ENCODE measurements around the gene KPNA2. TPM values are rescaled to one million over a fixed set of nuclear protein-coding genes. Genes with fewer than 3 reads are reported as not detected.
"Not testable (repeated sequence)": the region's sequence is repeated elsewhere in the genome, so short reads cannot be mapped to it uniquely, and the experiment has no call there.

The KPNA2 gene
- total RNA-seq, 5 donors from 2014 or later (not counting 1 experiment from before 2014, with no cell fraction given), result 10.1 to 58.1 (median 13.9) TPM

GRCh38 chr17:68051321-68052312 lies 16.1 kb downstream of the KPNA2 start:
- H3K27ac Mint-ChIP-seq; H3K27me3 Mint-ChIP-seq; ATAC-seq (replicated peaks in 1 of 4); H3K4me3 ChIP-seq (ENCODE audit: control insufficient read depth in 1 of 2, extremely low read depth in 1 of 2, low read length in 1 of 2); H3K36me3 Mint-ChIP-seq; DNase-seq; H3K27me3 ChIP-seq (replicated peaks in 1 of 2; ENCODE audit: control insufficient read depth in 2 of 2, extremely low read depth in 1 of 2, insufficient read depth in 2 of 2, low read length in 1 of 2); H3K4me3 Mint-ChIP-seq; H3K9me3 Mint-ChIP-seq; POLR2A ChIA-PET; H3K4me1 ChIP-seq (ENCODE audit: control insufficient read depth in 1 of 2, extremely low read depth in 1 of 2, insufficient read depth in 2 of 2, low read length in 2 of 2); H3K36me3 ChIP-seq (ENCODE audit: control insufficient read depth in 2 of 2, extremely low read depth in 1 of 2, insufficient read depth in 1 of 2, low read length in 1 of 2); H3K27ac ChIP-seq (ENCODE audit: low read length); H3K9me3 ChIP-seq: not testable (repeated sequence)
- peaks cover 0 to 13% (median 2%) of the 10 kb centered on the region in 3 donors for H3K4me1 Mint-ChIP-seq
- CTCF ChIA-PET, result interaction anchor here (0.6 to 0.7 kb wide), 2 partner anchors 15 to 54 kb away, joined by 4 to 5 read pairs; no protein-coding TSS in a partner anchor
- WGBS (ENCODE audit: insufficient coverage), result 98% methylated on average over 43 of the region's 57 CpGs

- Histone ChIP-seq H3K4me3 (ENCODE audit: control insufficient read depth in 1 of 2, extremely low read depth in 1 of 2, low read length in 1 of 2) (no peak overlapping the region), H3K4me1 (ENCODE audit: control insufficient read depth in 1 of 2, extremely low read depth in 1 of 2, insufficient read depth in 2 of 2, low read length in 2 of 2) (peaks cover 0 to 2% of the 10 kb centered on the region in 2 experiments), H3K27me3 (replicated peaks in 1 of 2; ENCODE audit: control insufficient read depth in 2 of 2, extremely low read depth in 1 of 2, insufficient read depth in 2 of 2, low read length in 1 of 2) (no peaks in the 10 kb centered on the region), H3K9me3 (no peaks in the 10 kb centered on the region), H3K27ac (ENCODE audit: low read length) (no peak overlapping the region), H3K36me3 (ENCODE audit: control insufficient read depth in 2 of 2, extremely low read depth in 1 of 2, insufficient read depth in 1 of 2, low read length in 1 of 2) (no peaks in the 10 kb centered on the region)
- 92% methylated on average over 14 of the region's 14 CpGs for WGBS (ENCODE audit: insufficient coverage)
- no peaks in the 10 kb centered on the region for H3K36me3 Mint-ChIP-seq
- no peaks in the 10 kb centered on the region for H3K27me3 Mint-ChIP-seq
- ATAC-seq (replicated peaks in 1 of 4) (no peak), DNase-seq (no peak)
- POLR2A ChIA-PET, result no interaction called here
- CTCF ChIA-PET, result no interaction called here
- no peaks in the 10 kb centered on the region for H3K9me3 Mint-ChIP-seq
- H3K27ac Mint-ChIP-seq, result no peak overlapping the region
- no peak overlapping the region for H3K4me3 Mint-ChIP-seq
- H3K4me1 Mint-ChIP-seq, result peaks cover 0 to 21% (median 7%) of the 10 kb centered on the region in 3 donors
These were observed 17.3 kb downstream of the KPNA2 start for GRCh38 chr17:68052810-68053209.

- Histone ChIP-seq H3K27me3 (replicated peaks in 1 of 2; ENCODE audit: control insufficient read depth in 2 of 2, extremely low read depth in 1 of 2, insufficient read depth in 2 of 2, low read length in 1 of 2) (no peaks in the 10 kb centered on the region), H3K4me3 (ENCODE audit: control insufficient read depth in 1 of 2, extremely low read depth in 1 of 2, low read length in 1 of 2) (no peak overlapping the region), H3K27ac (ENCODE audit: low read length) (no peak overlapping the region), H3K36me3 (ENCODE audit: control insufficient read depth in 2 of 2, extremely low read depth in 1 of 2, insufficient read depth in 1 of 2, low read length in 1 of 2) (no peaks in the 10 kb centered on the region), H3K4me1 (ENCODE audit: control insufficient read depth in 1 of 2, extremely low read depth in 1 of 2, insufficient read depth in 2 of 2, low read length in 2 of 2) (peaks cover 0 to 2% of the 10 kb centered on the region in 2 experiments), H3K9me3 (no peaks in the 10 kb centered on the region)
- 83% methylated on average over 5 of the region's 9 CpGs for WGBS (ENCODE audit: insufficient coverage)
- POLR2A ChIA-PET, result no interaction called here
- Mint-ChIP-seq H3K9me3 (no peaks in the 10 kb centered on the region), H3K27me3 (no peaks in the 10 kb centered on the region), H3K4me3 (no peak overlapping the region), H3K27ac (no peak overlapping the region), H3K36me3 (no peaks in the 10 kb centered on the region), H3K4me1 (peaks cover 0 to 25% (median 7%) of the 10 kb centered on the region in 3 donors)
- DNase-seq (no peak), ATAC-seq (replicated peaks in 1 of 4) (no peak)
- CTCF ChIA-PET, result no interaction called here
These were observed 17.9 kb downstream of the KPNA2 start for GRCh38 chr17:68053231-68054013.

- H3K27ac Mint-ChIP-seq, result no peak overlapping the region
- ChIA-PET POLR2A (interaction anchor here in 1 of 2 donors (0.6 kb wide), 1 partner anchor 104 kb away, joined by 5 read pairs; no protein-coding TSS in a partner anchor), CTCF (no interaction called here)
- no peaks in the 10 kb centered on the region for H3K27me3 Mint-ChIP-seq
- H3K4me3 ChIP-seq (ENCODE audit: control insufficient read depth in 1 of 2, extremely low read depth in 1 of 2, low read length in 1 of 2), result no peak overlapping the region
- H3K4me3 Mint-ChIP-seq, result no peak overlapping the region
- no peaks in the 10 kb centered on the region for H3K9me3 ChIP-seq
- peaks cover 0 to 2% of the 10 kb centered on the region in 2 experiments for H3K4me1 ChIP-seq (ENCODE audit: control insufficient read depth in 1 of 2, extremely low read depth in 1 of 2, insufficient read depth in 2 of 2, low read length in 2 of 2)
- no peaks in the 10 kb centered on the region for H3K36me3 ChIP-seq (ENCODE audit: control insufficient read depth in 2 of 2, extremely low read depth in 1 of 2, insufficient read depth in 1 of 2, low read length in 1 of 2)
- no peaks in the 10 kb centered on the region for H3K27me3 ChIP-seq (replicated peaks in 1 of 2; ENCODE audit: control insufficient read depth in 2 of 2, extremely low read depth in 1 of 2, insufficient read depth in 2 of 2, low read length in 1 of 2)
- ATAC-seq (replicated peaks in 1 of 4), result no peak
- 74% methylated on average over 8 of the region's 11 CpGs for WGBS (ENCODE audit: insufficient coverage)
- no peaks in the 10 kb centered on the region for H3K9me3 Mint-ChIP-seq
- no peaks in the 10 kb centered on the region for H3K36me3 Mint-ChIP-seq
- DNase-seq, result no peak
- no peak overlapping the region for H3K27ac ChIP-seq (ENCODE audit: low read length)
- peaks cover 0 to 31% (median 7%) of the 10 kb centered on the region in 3 donors for H3K4me1 Mint-ChIP-seq
These were observed 18.9 kb downstream of the KPNA2 start for GRCh38 chr17:68054296-68054900.

- peaks cover 0 to 5% of the 10 kb centered on the region in 2 experiments for H3K4me1 ChIP-seq (ENCODE audit: control insufficient read depth in 1 of 2, extremely low read depth in 1 of 2, insufficient read depth in 2 of 2, low read length in 2 of 2)
- peak in 32 of 35 experiments; percentile 12 to 62 (median 37) for DNase-seq
These were observed 22.0 kb downstream of the KPNA2 start for GRCh38 chr17:68057531-68057952.

More at GRCh38 chr17:68057531-68057952, 22.0 kb downstream of the KPNA2 start:
- no peak overlapping the region for H3K4me3 ChIP-seq (ENCODE audit: control insufficient read depth in 1 of 2, extremely low read depth in 1 of 2, low read length in 1 of 2)
- ChIA-PET CTCF (interaction anchor here (0.7 to 1.7 kb wide), 9 partner anchors 21 to 1688 kb away, joined by 3 to 6 read pairs (median 4); no protein-coding TSS in a partner anchor), POLR2A (interaction anchor here in 1 of 2 donors (0.7 kb wide), 1 partner anchor 82 kb away, joined by 10 read pairs; no protein-coding TSS in a partner anchor)
- no peaks in the 10 kb centered on the region for H3K36me3 Mint-ChIP-seq
- no peaks in the 10 kb centered on the region for H3K9me3 ChIP-seq
- H3K27ac ChIP-seq (ENCODE audit: low read length), result no peak overlapping the region
- peaks cover 0 to 41% (median 4%) of the 10 kb centered on the region in 3 donors for H3K4me1 Mint-ChIP-seq
- peaks cover 0 to 3% of the 10 kb centered on the region in 2 experiments for H3K27me3 ChIP-seq (replicated peaks in 1 of 2; ENCODE audit: control insufficient read depth in 2 of 2, extremely low read depth in 1 of 2, insufficient read depth in 2 of 2, low read length in 1 of 2)
- H3K36me3 ChIP-seq (ENCODE audit: control insufficient read depth in 2 of 2, extremely low read depth in 1 of 2, insufficient read depth in 1 of 2, low read length in 1 of 2), result no peaks in the 10 kb centered on the region
- no peaks in the 10 kb centered on the region for H3K9me3 Mint-ChIP-seq
- no peaks in the 10 kb centered on the region for H3K27me3 Mint-ChIP-seq
- H3K4me3 Mint-ChIP-seq, result no peak overlapping the region
- ATAC-seq (replicated peaks in 1 of 4), result peak; percentile 67 to 87 (median 78)
- WGBS (ENCODE audit: insufficient coverage), result no CpG with 5 or more reads among the region's 4 CpGs
- no peak overlapping the region for H3K27ac Mint-ChIP-seq
